Thyroid gland (tissue), 4 donors: ENCODE measurements around the gene ZDHHC8.

Experiments
- POLR2A ChIP-seq, 2 donors: fragments of 450-650 bp; IDR thresholded peaks; one replicate each; pipeline ENCODE4 v1.6.1; 2017; ENCODE audit warnings: antibody characterized with exemption in 2 of 2, mild to moderate bottlenecking in 2 of 2, moderate library complexity in 1 of 2
- TF ChIP-seq, protein P1 (sequence below), 6 experiments: fragments of 200-600 bp in 3 of 6; fragments of 450-650 bp in 3 of 6; sonication (generic) in 3 of 6; IDR thresholded peaks; one replicate each; pipeline ENCODE4 v1.5.1; 2016 to 2019; ENCODE audit warnings: antibody characterized with exemption in 6 of 6, mild to moderate bottlenecking in 2 of 6, inconsistent platforms in 1 of 6, moderate library complexity in 1 of 6

DNA sequence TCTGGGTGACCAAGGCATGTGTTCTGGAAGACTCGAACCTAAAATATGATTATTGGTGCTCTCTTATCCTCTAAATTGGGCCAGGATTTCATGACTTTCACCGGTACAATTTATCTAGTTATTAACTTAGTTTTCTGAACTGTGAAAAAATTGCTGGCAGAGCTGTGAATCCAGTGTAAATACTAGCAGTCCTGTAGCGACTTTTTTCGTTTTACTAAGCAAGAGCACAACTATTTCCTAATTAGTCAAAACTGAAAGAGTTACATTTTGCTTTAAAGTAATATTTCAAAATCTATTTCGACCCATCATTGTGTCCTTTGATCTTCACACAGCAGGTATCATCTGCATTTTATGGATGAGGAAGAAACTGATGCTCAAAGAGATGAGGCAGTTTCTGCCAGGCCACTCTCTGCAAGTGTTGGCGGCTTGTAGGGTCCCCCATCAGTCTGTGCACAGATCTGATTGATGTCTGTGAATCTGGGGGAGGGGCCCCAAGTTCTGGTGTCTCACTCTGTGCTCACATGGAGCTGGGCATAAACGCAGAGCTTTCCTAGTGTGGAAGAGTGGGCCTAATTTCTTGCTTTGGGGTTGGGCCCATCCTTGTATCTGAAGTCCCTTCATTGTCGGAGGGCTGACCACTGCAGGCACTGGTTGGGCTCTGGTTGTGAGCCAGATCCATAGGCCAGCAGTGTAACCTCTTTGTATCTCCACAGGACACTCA lies 13.1 kb upstream of the ZDHHC8 start:
- TF ChIP-seq, protein P1, sequence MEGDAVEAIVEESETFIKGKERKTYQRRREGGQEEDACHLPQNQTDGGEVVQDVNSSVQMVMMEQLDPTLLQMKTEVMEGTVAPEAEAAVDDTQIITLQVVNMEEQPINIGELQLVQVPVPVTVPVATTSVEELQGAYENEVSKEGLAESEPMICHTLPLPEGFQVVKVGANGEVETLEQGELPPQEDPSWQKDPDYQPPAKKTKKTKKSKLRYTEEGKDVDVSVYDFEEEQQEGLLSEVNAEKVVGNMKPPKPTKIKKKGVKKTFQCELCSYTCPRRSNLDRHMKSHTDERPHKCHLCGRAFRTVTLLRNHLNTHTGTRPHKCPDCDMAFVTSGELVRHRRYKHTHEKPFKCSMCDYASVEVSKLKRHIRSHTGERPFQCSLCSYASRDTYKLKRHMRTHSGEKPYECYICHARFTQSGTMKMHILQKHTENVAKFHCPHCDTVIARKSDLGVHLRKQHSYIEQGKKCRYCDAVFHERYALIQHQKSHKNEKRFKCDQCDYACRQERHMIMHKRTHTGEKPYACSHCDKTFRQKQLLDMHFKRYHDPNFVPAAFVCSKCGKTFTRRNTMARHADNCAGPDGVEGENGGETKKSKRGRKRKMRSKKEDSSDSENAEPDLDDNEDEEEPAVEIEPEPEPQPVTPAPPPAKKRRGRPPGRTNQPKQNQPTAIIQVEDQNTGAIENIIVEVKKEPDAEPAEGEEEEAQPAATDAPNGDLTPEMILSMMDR (IDR thresholded peaks at IDR 0.05): no peak
- TF ChIP-seq POLR2A (IDR thresholded peaks at IDR 0.05): no peak
